Measurements from ENCODE around the gene LMNTD2.
"Not testable (repeated sequence)": the region's sequence is repeated elsewhere in the genome, so short reads cannot be mapped to it uniquely, and the experiment has no call there.

Gene LMNTD2

DNA sequence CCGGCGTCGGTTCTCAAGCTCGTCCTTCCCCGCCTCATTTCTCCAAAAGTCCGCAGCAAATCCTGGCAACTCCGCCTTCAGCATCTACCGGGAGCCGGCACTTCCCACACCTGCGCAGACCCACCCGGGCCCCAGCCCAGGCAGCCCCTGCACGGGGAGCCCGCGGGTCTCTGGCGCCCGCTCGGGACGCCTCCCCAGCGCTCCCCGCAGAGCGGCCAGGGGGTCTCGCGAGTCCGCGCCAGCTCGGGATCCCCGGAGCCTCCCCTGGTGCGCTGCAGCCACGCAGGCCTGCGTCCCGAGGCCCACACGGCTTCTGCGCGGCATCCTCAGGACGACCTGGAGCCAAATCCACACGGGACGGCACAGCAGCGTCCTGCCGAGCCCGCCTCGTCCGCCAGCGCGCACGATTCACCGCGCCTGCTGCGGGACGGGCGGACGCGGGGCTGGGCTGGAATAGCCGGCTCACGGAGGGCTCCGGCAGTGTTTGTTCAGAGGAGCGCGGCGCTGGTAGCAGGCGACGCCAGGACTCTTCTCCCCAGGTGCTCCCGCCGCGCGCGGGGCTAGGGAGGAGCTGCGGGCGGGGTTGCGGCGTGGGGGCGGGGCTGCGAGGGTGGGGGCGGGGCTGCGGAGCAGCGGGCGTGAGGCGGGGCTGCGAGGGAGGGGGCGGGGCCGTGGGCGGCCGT lies 14.9 kb upstream of the LMNTD2 start:
- Histone ChIP-seq H3K36me3 (ENCODE audit: insufficient read depth, low read length) (no peaks in the 10 kb centered on the region), H3K4me3 (ENCODE audit: low read depth, low read length) (peak overlapping the region; percentile 97), H3K79me2 (ENCODE audit: control insufficient read depth, insufficient read depth, low read length, unreplicated experiment) (peaks cover 38% of the 10 kb centered on the region), H3K4me1 (ENCODE audit: control insufficient read depth, insufficient read depth, low read length, unreplicated experiment) (peaks cover 34% of the 10 kb centered on the region), H2AFZ (ENCODE audit: low read length, unreplicated experiment) (peak overlapping the region; percentile 87), H3K27me3 (ENCODE audit: insufficient read depth, low read length) (no peaks in the 10 kb centered on the region), H3K27ac (ENCODE audit: low read depth, low read length) (no peak overlapping the region)

GRCh38 chr11:574632-575312 lies 14.2 kb upstream of the LMNTD2 start:
- H3K27ac ChIP-seq (ENCODE audit: low read depth, low read length) = no peak overlapping the region
- peak overlapping the region; percentile 87 for H2AFZ ChIP-seq (ENCODE audit: low read length, unreplicated experiment)
- H3K79me2 ChIP-seq (ENCODE audit: control insufficient read depth, insufficient read depth, low read length, unreplicated experiment) = peaks cover 32% of the 10 kb centered on the region
- H3K27me3 ChIP-seq (ENCODE audit: insufficient read depth, low read length) = no peaks in the 10 kb centered on the region
- peaks cover 28% of the 10 kb centered on the region for H3K4me1 ChIP-seq (ENCODE audit: control insufficient read depth, insufficient read depth, low read length, unreplicated experiment)
- peak overlapping the region; percentile 97 for H3K4me3 ChIP-seq (ENCODE audit: low read depth, low read length)
- H3K36me3 ChIP-seq (ENCODE audit: insufficient read depth, low read length) = no peaks in the 10 kb centered on the region

- H3K36me3 ChIP-seq (ENCODE audit: insufficient read depth, low read length); H3K27me3 ChIP-seq (ENCODE audit: insufficient read depth, low read length); H3K27ac ChIP-seq (ENCODE audit: low read depth, low read length); H2AFZ ChIP-seq (ENCODE audit: low read length, unreplicated experiment): not testable (repeated sequence)
- Histone ChIP-seq H3K4me3 (ENCODE audit: low read depth, low read length) (peak overlapping the region; percentile 97; the same call in 1 of the 2 replicates), H3K4me1 (ENCODE audit: control insufficient read depth, insufficient read depth, low read length, unreplicated experiment) (peaks cover 27% of the 10 kb centered on the region), H3K79me2 (ENCODE audit: control insufficient read depth, insufficient read depth, low read length, unreplicated experiment) (peaks cover 25% of the 10 kb centered on the region)
Observed at GRCh38 chr11:574031-574570, 13.6 kb upstream of the LMNTD2 start.

DNA sequence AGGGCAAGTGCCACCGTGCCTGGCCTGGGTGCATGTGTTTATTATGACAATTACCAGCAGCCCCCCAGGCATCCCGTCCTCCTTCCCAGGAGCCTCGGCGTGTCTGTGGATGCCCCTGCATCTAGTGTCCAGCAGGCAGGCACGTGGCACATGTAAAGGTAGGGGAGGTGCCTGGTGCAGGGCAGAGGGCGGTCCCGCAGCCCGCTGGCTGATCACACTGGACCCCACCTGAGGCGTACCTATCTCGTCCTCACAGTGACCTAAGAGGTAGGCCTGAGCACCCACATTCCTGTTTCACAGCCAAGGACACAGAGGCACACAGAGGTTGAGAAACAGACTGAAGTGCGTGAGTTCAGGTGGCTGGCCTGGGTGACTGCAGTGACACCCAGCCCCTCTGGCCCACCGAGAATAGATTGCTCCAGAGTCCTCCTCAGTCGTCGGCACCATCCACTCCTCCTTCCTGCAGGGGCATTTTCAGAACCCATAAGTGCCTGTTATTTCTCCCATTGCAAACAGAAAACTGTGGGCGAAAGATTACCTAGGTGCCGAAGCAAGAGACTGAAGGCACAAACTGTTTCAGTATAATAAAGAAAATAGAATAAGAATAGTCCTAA lies 12.7 kb upstream of the LMNTD2 start:
- peaks cover 22% of the 10 kb centered on the region for H3K4me1 ChIP-seq (ENCODE audit: control insufficient read depth, insufficient read depth, low read length, unreplicated experiment)
- H3K79me2 ChIP-seq (ENCODE audit: control insufficient read depth, insufficient read depth, low read length, unreplicated experiment) = peaks cover 19% of the 10 kb centered on the region
- H2AFZ ChIP-seq (ENCODE audit: low read length, unreplicated experiment) = no peak overlapping the region
- no peak overlapping the region for H3K27ac ChIP-seq (ENCODE audit: low read depth, low read length)
- H3K36me3 ChIP-seq (ENCODE audit: insufficient read depth, low read length) = no peaks in the 10 kb centered on the region
- no peaks in the 10 kb centered on the region for H3K27me3 ChIP-seq (ENCODE audit: insufficient read depth, low read length)
- no peak overlapping the region for H3K4me3 ChIP-seq (ENCODE audit: low read depth, low read length)

DNA sequence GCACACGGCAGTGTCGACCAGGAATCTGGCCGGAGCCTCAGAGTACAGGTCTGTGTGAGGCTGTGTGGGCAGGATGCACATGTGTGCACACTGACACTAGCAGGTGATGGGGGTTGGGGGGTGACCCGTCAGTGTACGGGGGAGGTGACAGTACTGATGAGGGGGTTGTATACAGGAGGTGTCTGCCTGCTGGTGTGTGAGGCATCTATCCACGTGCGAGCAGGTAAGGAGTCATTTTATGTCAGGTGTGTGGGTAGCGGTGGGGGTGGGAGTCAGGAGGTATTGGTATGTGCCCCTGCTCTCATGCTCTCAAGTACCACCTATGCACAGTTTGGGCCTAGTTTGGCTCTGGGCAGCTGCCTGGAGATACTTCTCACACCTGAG lies 11.3 kb upstream of the LMNTD2 start:
- Histone ChIP-seq H3K27me3 (ENCODE audit: insufficient read depth, low read length) (no peaks in the 10 kb centered on the region), H3K79me2 (ENCODE audit: control insufficient read depth, insufficient read depth, low read length, unreplicated experiment) (peaks cover 19% of the 10 kb centered on the region), H3K27ac (ENCODE audit: low read depth, low read length) (no peak overlapping the region), H2AFZ (ENCODE audit: low read length, unreplicated experiment) (no peak overlapping the region), H3K36me3 (ENCODE audit: insufficient read depth, low read length) (no peaks in the 10 kb centered on the region), H3K4me3 (ENCODE audit: low read depth, low read length) (no peak overlapping the region), H3K4me1 (ENCODE audit: control insufficient read depth, insufficient read depth, low read length, unreplicated experiment) (peaks cover 17% of the 10 kb centered on the region)

DNA sequence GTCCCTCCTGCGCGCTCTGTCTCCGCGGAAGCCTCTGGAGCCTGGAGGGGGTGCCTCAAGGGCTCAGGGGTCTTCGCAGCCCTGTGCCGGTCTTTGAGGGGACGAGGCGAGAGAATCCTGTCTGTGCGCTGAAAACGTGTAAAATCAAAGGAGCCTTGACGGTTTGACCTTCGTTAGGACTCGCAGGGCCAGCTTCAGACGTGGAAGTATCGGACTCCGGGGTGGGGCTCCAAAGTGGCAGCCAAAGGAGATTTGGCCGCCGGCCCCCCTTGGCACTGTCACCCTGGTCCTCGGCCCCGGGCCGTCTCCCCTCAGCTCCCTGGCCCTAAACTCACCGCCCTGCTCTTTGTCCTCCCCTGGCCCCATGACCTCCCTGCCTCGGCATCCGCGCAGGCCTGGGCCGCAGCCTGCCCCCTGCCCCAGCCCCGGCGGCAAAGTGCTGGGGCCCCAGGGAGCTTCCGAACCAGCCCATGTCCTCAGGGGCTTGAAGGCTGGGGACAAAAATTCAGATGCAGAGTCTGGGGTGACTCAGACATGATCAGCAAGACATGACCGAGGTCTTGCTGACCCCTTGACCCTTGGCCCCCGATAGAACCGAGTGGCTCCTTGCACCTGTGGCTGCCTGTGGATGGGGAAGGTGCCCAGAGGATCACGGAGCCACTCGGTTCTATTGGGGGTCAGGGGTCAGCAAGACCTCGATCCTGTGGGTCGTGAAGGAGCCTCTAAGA lies 8.8 kb upstream of the LMNTD2 start:
- peak overlapping the region; percentile 55 for H3K27ac ChIP-seq (ENCODE audit: low read depth, low read length)
- peak overlapping the region; percentile 14 for H2AFZ ChIP-seq (ENCODE audit: low read length, unreplicated experiment)
- H3K27me3 ChIP-seq (ENCODE audit: insufficient read depth, low read length) = no peaks in the 10 kb centered on the region
- H3K4me3 ChIP-seq (ENCODE audit: low read depth, low read length) = peak overlapping the region; percentile 95
- H3K4me1 ChIP-seq (ENCODE audit: control insufficient read depth, insufficient read depth, low read length, unreplicated experiment) = peaks cover 20% of the 10 kb centered on the region
- H3K79me2 ChIP-seq (ENCODE audit: control insufficient read depth, insufficient read depth, low read length, unreplicated experiment) = peaks cover 28% of the 10 kb centered on the region
- no peaks in the 10 kb centered on the region for H3K36me3 ChIP-seq (ENCODE audit: insufficient read depth, low read length)

- Histone ChIP-seq H3K36me3 (ENCODE audit: insufficient read depth, low read length) (no peaks in the 10 kb centered on the region), H3K27ac (ENCODE audit: low read depth, low read length) (peak overlapping the region; percentile 55), H3K27me3 (ENCODE audit: insufficient read depth, low read length) (no peaks in the 10 kb centered on the region), H2AFZ (ENCODE audit: low read length, unreplicated experiment) (peak overlapping the region; percentile 68), H3K4me3 (ENCODE audit: low read depth, low read length) (peak overlapping the region; percentile 95), H3K79me2 (ENCODE audit: control insufficient read depth, insufficient read depth, low read length, unreplicated experiment) (peaks cover 28% of the 10 kb centered on the region), H3K4me1 (ENCODE audit: control insufficient read depth, insufficient read depth, low read length, unreplicated experiment) (peaks cover 20% of the 10 kb centered on the region)
Observed at GRCh38 chr11:568306-569157, 8.0 kb upstream of the LMNTD2 start.

GRCh38 chr11:567629-568292 lies 7.2 kb upstream of the LMNTD2 start:
- Histone ChIP-seq H3K27me3 (ENCODE audit: insufficient read depth, low read length) (no peaks in the 10 kb centered on the region), H3K4me3 (ENCODE audit: low read depth, low read length) (peak overlapping the region; percentile 95), H2AFZ (ENCODE audit: low read length, unreplicated experiment) (peak overlapping the region; percentile 68), H3K36me3 (ENCODE audit: insufficient read depth, low read length) (no peaks in the 10 kb centered on the region), H3K79me2 (ENCODE audit: control insufficient read depth, insufficient read depth, low read length, unreplicated experiment) (peaks cover 28% of the 10 kb centered on the region), H3K4me1 (ENCODE audit: control insufficient read depth, insufficient read depth, low read length, unreplicated experiment) (peaks cover 20% of the 10 kb centered on the region), H3K27ac (ENCODE audit: low read depth, low read length) (peak overlapping the region; percentile 50)

- no peaks in the 10 kb centered on the region for H3K27me3 ChIP-seq (ENCODE audit: insufficient read depth, low read length)
- H3K4me1 ChIP-seq (ENCODE audit: control insufficient read depth, insufficient read depth, low read length, unreplicated experiment) = peaks cover 20% of the 10 kb centered on the region
- H3K4me3 ChIP-seq (ENCODE audit: low read depth, low read length) = peak overlapping the region; percentile 95
- H2AFZ ChIP-seq (ENCODE audit: low read length, unreplicated experiment) = no peak overlapping the region
- no peaks in the 10 kb centered on the region for H3K36me3 ChIP-seq (ENCODE audit: insufficient read depth, low read length)
- no peak overlapping the region for H3K27ac ChIP-seq (ENCODE audit: low read depth, low read length)
- H3K79me2 ChIP-seq (ENCODE audit: control insufficient read depth, insufficient read depth, low read length, unreplicated experiment) = peaks cover 28% of the 10 kb centered on the region
Observed at GRCh38 chr11:567011-567628, 6.6 kb upstream of the LMNTD2 start.
